ENCODE measurements around the gene FUZ. TPM values are rescaled to one million over a fixed set of nuclear protein-coding genes. Genes with fewer than 3 reads are reported as not detected.
A peak's percentile ranks its signal among the peaks of the same experiment; 100 is the strongest.

The FUZ gene
- total and polyA plus RNA-seq, 2 of the 8 experiments (the other 6 are each of a cell fraction or from before 2014, with no cell fraction given), result 28.4 to 33.9 TPM

DNA sequence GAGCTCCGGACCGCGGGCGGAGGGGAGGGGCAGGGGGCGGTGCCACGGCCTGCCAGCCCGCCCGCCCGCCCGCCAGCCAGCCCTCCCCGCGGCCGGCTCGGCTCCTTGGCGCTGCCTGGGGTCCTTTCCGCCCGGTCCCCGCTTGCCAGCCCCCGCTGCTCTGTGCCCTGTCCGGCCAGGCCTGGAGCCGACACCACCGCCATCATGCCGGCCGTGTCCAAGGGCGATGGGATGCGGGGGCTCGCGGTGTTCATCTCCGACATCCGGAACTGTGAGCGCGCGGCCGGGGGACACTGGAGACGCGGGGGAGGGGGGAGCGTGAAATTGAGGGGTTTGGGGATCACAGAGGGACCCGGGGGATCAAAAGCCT lies 46.2 kb downstream of the FUZ start, which contains the start of gene AP2A1:
TSS of gene AP2A1 (plus strand) at position 72 of the 370 bp plus-strand sequence. CDS start at position 205, 133 bp downstream.
- Histone ChIP-seq H4K8ac (ENCODE audit: extremely low read depth, insufficient read depth, low read length) (peak within 1 kb of the TSS; percentile 92), H3K4me3 (ENCODE audit: extremely low read depth in 1 of 4, insufficient read depth in 2 of 4, low read depth in 3 of 4, low read length in 4 of 4) (peak within 1 kb of the TSS; percentile 42 to 100 (median 85)), H3K18ac (ENCODE audit: extremely low read depth, low read length) (peak within 1 kb of the TSS; percentile 81), H3K4ac (replicated peaks; ENCODE audit: insufficient read length, low read depth, low read length) (peak within 1 kb of the TSS; percentile 91), H3K56ac (replicated peaks; ENCODE audit: insufficient read length, low read depth, low read length) (peak within 1 kb of the TSS; percentile 72), H2AFZ (ENCODE audit: low read length) (no peak within 1 kb of the TSS), H3K79me2 (ENCODE audit: control insufficient read depth in 1 of 2, insufficient read depth in 2 of 2, low read length in 2 of 2) (peaks cover 0 to 24% of the 10 kb centered on the region in 2 experiments; a peak in 2 of 4 replicates), H3K36me3 (ENCODE audit: control insufficient read depth in 2 of 4, insufficient read depth in 4 of 4, low read length in 3 of 4) (no peaks in the 10 kb centered on the region), H2BK120ac (replicated peaks; ENCODE audit: low read depth, low read length) (peak within 1 kb of the TSS; percentile 70), H2AK5ac (ENCODE audit: low read depth, low read length) (peak within 1 kb of the TSS; percentile 43; the same call in 1 of the 2 replicates), H3K23me2 (ENCODE audit: low read depth, low read length) (peaks cover 13% of the 10 kb centered on the region), H2BK12ac (ENCODE audit: low read depth, low read length) (peak within 1 kb of the TSS; percentile 96; the same call in 1 of the 2 replicates), H2BK20ac (ENCODE audit: low read length) (0 out of 2 replicates have a peak within 1 kb of the TSS, but pooled peaks have one; percentile 0), H3K23ac (ENCODE audit: insufficient read length) (no peak within 1 kb of the TSS), H4K91ac (replicated peaks; ENCODE audit: insufficient read length, low read length) (peak within 1 kb of the TSS; percentile 86), H2BK5ac (ENCODE audit: low read depth, low read length) (peak within 1 kb of the TSS; percentile 89), H3K27me3 (replicated peaks in 1 of 4; ENCODE audit: control insufficient read depth in 3 of 4, extremely low read depth in 1 of 4, insufficient read depth in 3 of 4, low read length in 3 of 4) (no peaks in the 10 kb centered on the region), H3K9ac (replicated peaks in 1 of 4; ENCODE audit: extremely low read depth in 1 of 4, low read depth in 3 of 4, low read length in 3 of 4) (peak within 1 kb of the TSS; percentile 80 to 96 (median 87)), H3K27ac (ENCODE audit: low read depth, low read length) (peak within 1 kb of the TSS; percentile 97), H3K4me1 (replicated peaks in 1 of 4; ENCODE audit: control insufficient read depth in 3 of 4, insufficient read depth in 4 of 4, low read length in 3 of 4) (peaks cover 0 to 7% (median 2%) of the 10 kb centered on the region in 4 experiments; a peak in 5 of 7 replicates), H4K20me1 (replicated peaks in 1 of 2; ENCODE audit: control insufficient read depth in 1 of 2, insufficient read depth in 2 of 2, low read length in 2 of 2) (peaks cover 0 to 4% of the 10 kb centered on the region in 2 experiments), H3K14ac (ENCODE audit: insufficient read length) (peak within 1 kb of the TSS; percentile 6), H3K4me2 (ENCODE audit: insufficient read depth in 1 of 2, low read depth in 2 of 2, low read length in 2 of 2) (peak within 1 kb of the TSS; percentile 82 to 94), H3K79me1 (ENCODE audit: low read depth, low read length) (peaks cover 18% of the 10 kb centered on the region), H3K9me3 (ENCODE audit: insufficient read depth in 2 of 2, low read depth in 1 of 2, low read length in 1 of 2) (no peaks in the 10 kb centered on the region), H2BK15ac (ENCODE audit: low read length) (peak within 1 kb of the TSS; percentile 84; the same call in 1 of the 2 replicates), H4K5ac (ENCODE audit: insufficient read length, low read depth, low read length) (peak within 1 kb of the TSS; percentile 89)
- FAIRE-seq (no peak), DNase-seq (ENCODE audit: low read depth in 1 of 2, low spot score in 2 of 2) (no peak)
- ChIA-PET CTCF (ENCODE audit: partially characterized antibody) (interaction anchor here (1.4 to 1.8 kb wide), 3 partner anchors 16 to 50 kb away, joined by 4 to 6 read pairs (median 4); no protein-coding TSS in a partner anchor), POLR2A (ENCODE audit: partially characterized antibody) (interaction anchor here (0.5 to 3.8 kb wide), 16 partner anchors 9 to 167 kb away, joined by 3 to 15 read pairs (median 4); partner anchors contain the start of genes CPT1C, FUZ and PTOV1)
- peak; percentile 19 for TF ChIP-seq ASH2L (IDR thresholded peaks at IDR 0.05; ENCODE audit: low read length)
- 0 out of 4 replicates have a peak, but pooled peaks of 1 of the 2 experiments have one; percentile 56 for TF ChIP-seq SIN3A (conservative IDR thresholded peaks at IDR 0.05 in 1 of 2, IDR thresholded peaks at IDR 0.05 in 1 of 2; ENCODE audit: low read depth in 1 of 2, low read length in 2 of 2)
- no peak for TF ChIP-seq TAF7 (optimal IDR thresholded peaks at IDR 0.05; ENCODE audit: borderline replicate concordance, low read depth, low read length)
- no peak for TF ChIP-seq POU5F1 (IDR thresholded peaks at IDR 0.05; ENCODE audit: low read depth, low read length)
- no peak for TF ChIP-seq TCF12 (IDR thresholded peaks at IDR 0.05; ENCODE audit: low read depth, low read length)
- no peak for TF ChIP-seq SP1 (IDR thresholded peaks at IDR 0.05; ENCODE audit: low read depth, low read length)
- TF ChIP-seq HDAC6 (IDR thresholded peaks at IDR 0.05; ENCODE audit: low read depth, low read length), result no peak
- no peak for TF ChIP-seq BRCA1 (IDR thresholded peaks at IDR 0.05; ENCODE audit: low read depth, low read length)
- peak; percentile 54; the same call in 1 of the 2 replicates for TF ChIP-seq PHF8 (conservative IDR thresholded peaks at IDR 0.05; ENCODE audit: low read depth, low read length)
- no peak for TF ChIP-seq CBX8 (IDR thresholded peaks at IDR 0.05; ENCODE audit: borderline replicate concordance, low read depth, low read length)
- WGBS, 2 experiments (ENCODE audit: extremely low coverage in 1 of 2, insufficient coverage in 1 of 2, insufficient read length in 1 of 2, insufficient replicate concordance in 2 of 2, low coverage in 1 of 2, low lambda C conversion rate in 2 of 2, missing lambda C conversion rate in 1 of 2), result 0% methylated on average over 15 of the region's 38 CpGs; no CpG with 5 or more reads in 1 of the 2 experiments

Measured in H1 (cell line).